Measurements from ENCODE around the gene SLFN5. TPM values are rescaled to one million over a fixed set of nuclear protein-coding genes. Genes with fewer than 3 reads are reported as not detected.

The SLFN5 gene
- total RNA-seq, 1 experiment from 2014 or later = 17.3 TPM

- intact Hi-C loops (cut with micrococcal nuclease; ENCODE audit: unreplicated experiment) = loop anchor here (2.0 to 5.0 kb wide), 6 partner anchors 57 to 337 kb away; partner anchors contain the start of genes NLE1, PEX12 and SLFN13
- no peaks in the 10 kb centered on the region for H3K36me3 ChIP-seq (ENCODE audit: low read depth)
- peak overlapping the region; percentile 83 for H3K4me2 ChIP-seq
- no peaks in the 10 kb centered on the region for H3K9me2 ChIP-seq (ENCODE audit: insufficient read depth)
- TSS peak; percentile 56 for BruUV-seq (replicated peaks)
- peaks cover 29% of the 10 kb centered on the region for H3K4me1 ChIP-seq (replicated peaks; ENCODE audit: insufficient read depth)
- no peaks in the 10 kb centered on the region for H4K20me1 ChIP-seq (ENCODE audit: insufficient read depth)
- peak overlapping the region; percentile 99 for H3K27ac ChIP-seq
- peaks cover 23% of the 10 kb centered on the region for H3F3A ChIP-seq (ENCODE audit: insufficient read depth, low read depth)
- H3K4me3 ChIP-seq = peak overlapping the region; percentile 86
- ChIA-PET CTCF (no interaction called here), POLR2A (ENCODE audit: unreplicated experiment) (interaction anchor here (0.7 kb wide), 1 partner anchor 191 kb away, joined by 4 read pairs; no protein-coding TSS in a partner anchor)
- DNase-seq = peak; percentile 74 to 81
- peaks cover 4% of the 10 kb centered on the region; the same call in 1 of the 2 replicates for H3K27me3 ChIP-seq (ENCODE audit: insufficient read depth, low read depth)
- TF ChIP-seq CTCF (conservative IDR thresholded peaks at IDR 0.05) (peak; percentile 45), EZH2 (IDR thresholded peaks at IDR 0.05; ENCODE audit: low read depth) (no peak)
- peaks cover 17% of the 10 kb centered on the region; the same call in 1 of the 2 replicates for H3K79me2 ChIP-seq (ENCODE audit: low read depth)
- H2AFZ ChIP-seq = peak overlapping the region; percentile 82
- no peaks in the 10 kb centered on the region for H3K9me3 ChIP-seq (ENCODE audit: insufficient read depth, low read depth)
Measured at GRCh38 chr17:35242158-35242804, 591 bp upstream of the SLFN5 start.

- Histone ChIP-seq H3K4me2 (peak overlapping the region; percentile 83), H3K27me3 (ENCODE audit: insufficient read depth, low read depth) (no peaks in the 10 kb centered on the region), H3K4me3 (peak overlapping the region; percentile 86), H3K27ac (peak overlapping the region; percentile 99), H3K36me3 (ENCODE audit: low read depth) (no peaks in the 10 kb centered on the region), H3K79me2 (ENCODE audit: low read depth) (peaks cover 17% of the 10 kb centered on the region; the same call in 1 of the 2 replicates), H3K9me3 (ENCODE audit: insufficient read depth, low read depth) (no peaks in the 10 kb centered on the region), H3K4me1 (replicated peaks; ENCODE audit: insufficient read depth) (peaks cover 29% of the 10 kb centered on the region), H3F3A (ENCODE audit: insufficient read depth, low read depth) (peaks cover 23% of the 10 kb centered on the region), H4K20me1 (ENCODE audit: insufficient read depth) (no peaks in the 10 kb centered on the region), H3K9me2 (ENCODE audit: insufficient read depth) (no peaks in the 10 kb centered on the region), H2AFZ (peak overlapping the region; percentile 82)
- BruUV-seq (replicated peaks) = no TSS peak
- intact Hi-C loops (cut with micrococcal nuclease; ENCODE audit: unreplicated experiment) = loop anchor here (1.0 to 5.0 kb wide), 8 partner anchors 14 to 335 kb away; partner anchors contain the start of genes NLE1, PEX12, SLFN12 and SLFN13
- ChIA-PET CTCF (interaction anchor here (0.9 kb wide), 1 partner anchor 504 kb away, joined by 3 read pairs; no protein-coding TSS in a partner anchor), POLR2A (ENCODE audit: unreplicated experiment) (interaction anchor here (0.7 to 0.8 kb wide), 3 partner anchors 13 to 71 kb away, joined by 4 to 5 read pairs (median 4); no protein-coding TSS in a partner anchor)
- TF ChIP-seq CTCF (conservative IDR thresholded peaks at IDR 0.05) = no peak
- peak; percentile 33 to 71 for DNase-seq
Measured at GRCh38 chr17:35243561-35244340, 879 bp downstream of the SLFN5 start.
